ENCODE measurements around the gene ALOXE3. TPM values are rescaled to one million over a fixed set of nuclear protein-coding genes. Genes with fewer than 3 reads are reported as not detected.

ALOXE3 gene
- total and polyA plus RNA-seq, 2 experiments from 2014 or later = 0.10 TPM; not detected in 1

DNA sequence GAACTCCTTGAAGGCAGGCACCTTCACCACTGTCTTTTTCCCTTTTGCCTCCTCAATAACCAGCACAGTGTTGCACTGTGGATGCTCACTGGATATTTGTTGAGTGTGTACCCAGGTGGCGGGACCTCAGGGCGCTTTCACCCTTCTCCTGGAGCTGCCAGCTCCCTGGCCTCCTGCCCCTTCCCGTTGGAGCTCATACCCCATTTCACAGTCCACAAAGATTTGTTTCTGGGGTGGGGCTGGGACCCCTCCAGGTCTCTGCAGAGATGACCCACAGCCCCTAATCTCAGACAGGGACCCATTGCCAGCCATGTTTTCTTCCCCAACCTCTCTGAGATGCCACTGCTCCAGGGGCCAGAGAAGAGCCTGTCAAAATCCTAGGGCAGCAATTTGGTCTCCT is 43.2 kb downstream of the ALOXE3 start:
- no peaks in the 10 kb centered on the region for H3K36me3 ChIP-seq
- TF ChIP-seq, protein P1, sequence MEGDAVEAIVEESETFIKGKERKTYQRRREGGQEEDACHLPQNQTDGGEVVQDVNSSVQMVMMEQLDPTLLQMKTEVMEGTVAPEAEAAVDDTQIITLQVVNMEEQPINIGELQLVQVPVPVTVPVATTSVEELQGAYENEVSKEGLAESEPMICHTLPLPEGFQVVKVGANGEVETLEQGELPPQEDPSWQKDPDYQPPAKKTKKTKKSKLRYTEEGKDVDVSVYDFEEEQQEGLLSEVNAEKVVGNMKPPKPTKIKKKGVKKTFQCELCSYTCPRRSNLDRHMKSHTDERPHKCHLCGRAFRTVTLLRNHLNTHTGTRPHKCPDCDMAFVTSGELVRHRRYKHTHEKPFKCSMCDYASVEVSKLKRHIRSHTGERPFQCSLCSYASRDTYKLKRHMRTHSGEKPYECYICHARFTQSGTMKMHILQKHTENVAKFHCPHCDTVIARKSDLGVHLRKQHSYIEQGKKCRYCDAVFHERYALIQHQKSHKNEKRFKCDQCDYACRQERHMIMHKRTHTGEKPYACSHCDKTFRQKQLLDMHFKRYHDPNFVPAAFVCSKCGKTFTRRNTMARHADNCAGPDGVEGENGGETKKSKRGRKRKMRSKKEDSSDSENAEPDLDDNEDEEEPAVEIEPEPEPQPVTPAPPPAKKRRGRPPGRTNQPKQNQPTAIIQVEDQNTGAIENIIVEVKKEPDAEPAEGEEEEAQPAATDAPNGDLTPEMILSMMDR (IDR thresholded peaks at IDR 0.05; ENCODE audit: low read depth, low read length) = no peak
- H3K27me3 ChIP-seq = peaks cover 98% of the 10 kb centered on the region
- no peak overlapping the region for H3K27ac ChIP-seq
- no peaks in the 10 kb centered on the region for H3K9me3 ChIP-seq (ENCODE audit: low read depth)
- H3K4me3 ChIP-seq = no peak overlapping the region
- no peak for DNase-seq (ENCODE audit: low read depth in 1 of 2, low spot score in 1 of 2)
- H3K4me1 ChIP-seq (ENCODE audit: low read depth) = no peaks in the 10 kb centered on the region

DNA sequence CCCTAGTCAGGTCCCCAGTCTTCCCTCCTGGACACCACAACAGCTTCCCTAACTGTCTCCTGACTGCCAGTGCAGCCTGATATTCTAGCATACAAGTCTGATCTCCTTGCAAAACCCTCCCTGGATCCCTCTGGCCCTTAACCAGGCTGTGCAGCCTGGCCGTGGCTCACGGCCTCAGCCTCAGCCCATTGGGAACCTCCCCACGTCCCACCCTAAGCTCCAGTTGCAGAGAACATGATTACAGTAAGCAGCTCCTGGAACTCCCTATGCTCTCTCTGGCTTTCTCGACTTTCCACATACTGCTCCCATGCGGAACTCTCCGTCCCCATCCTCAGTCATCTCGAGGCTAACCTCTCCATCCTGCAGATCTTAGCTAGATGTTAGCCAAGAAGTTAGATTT is 43.8 kb downstream of the ALOXE3 start:
- TF ChIP-seq, protein P1 (IDR thresholded peaks at IDR 0.05; ENCODE audit: low read depth, low read length) = no peak
- Histone ChIP-seq H3K27me3 (peaks cover 98% of the 10 kb centered on the region), H3K4me3 (no peak overlapping the region), H3K27ac (no peak overlapping the region), H3K36me3 (no peaks in the 10 kb centered on the region), H3K9me3 (ENCODE audit: low read depth) (no peaks in the 10 kb centered on the region), H3K4me1 (ENCODE audit: low read depth) (no peaks in the 10 kb centered on the region)
- no peak for DNase-seq (ENCODE audit: low read depth in 1 of 2, low spot score in 1 of 2)

DNA sequence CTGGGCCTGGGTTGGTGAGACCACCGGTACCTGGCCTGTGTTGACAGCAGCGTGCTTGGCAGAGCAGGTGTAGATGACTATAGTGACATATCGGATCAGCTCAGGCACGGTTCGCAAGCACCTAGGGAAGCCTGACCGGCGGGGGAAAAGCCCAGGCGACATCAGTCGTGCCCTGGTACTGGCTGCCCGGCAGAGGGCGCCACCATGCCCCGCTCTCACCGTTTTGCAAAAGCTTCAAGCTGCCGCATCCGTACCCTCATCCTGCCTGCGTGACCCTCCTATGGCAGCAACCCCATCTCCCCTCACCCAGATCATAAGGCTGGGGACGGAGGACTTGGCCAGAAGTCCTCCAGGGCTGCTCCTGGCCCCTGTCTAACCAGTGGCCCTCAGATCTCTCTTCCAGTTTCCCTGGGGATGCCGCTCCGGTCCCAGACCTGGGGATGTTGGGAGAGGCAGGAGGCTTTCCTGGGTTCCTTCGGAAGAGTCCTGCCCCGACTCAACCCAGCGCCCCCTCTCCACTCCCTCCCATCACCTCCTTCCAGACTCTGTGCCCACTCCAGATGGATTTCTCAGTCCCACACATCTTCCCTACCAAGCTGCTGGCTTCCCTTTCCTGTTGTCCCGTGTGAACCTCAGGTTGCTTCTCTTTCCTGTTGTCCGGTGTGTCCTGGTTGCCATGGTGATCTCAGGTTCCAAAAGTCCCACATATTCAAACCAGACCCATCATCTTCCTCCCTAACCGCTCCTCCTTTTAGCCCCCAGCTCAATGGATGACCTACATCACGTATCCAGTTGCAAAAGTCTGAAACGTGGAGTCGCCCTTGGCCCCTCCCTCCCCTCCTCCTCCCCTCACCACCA is 44.5 kb downstream of the ALOXE3 start:
- no peak overlapping the region for H3K27ac ChIP-seq
- H3K4me3 ChIP-seq = peak overlapping the region; percentile 8
- TF ChIP-seq, protein P1 (IDR thresholded peaks at IDR 0.05; ENCODE audit: low read depth, low read length) = peak; percentile 94
- peaks cover 98% of the 10 kb centered on the region for H3K27me3 ChIP-seq
- H3K4me1 ChIP-seq (ENCODE audit: low read depth) = no peaks in the 10 kb centered on the region
- peak; percentile 68 to 84 for DNase-seq (ENCODE audit: low read depth in 1 of 2, low spot score in 1 of 2)
- no peaks in the 10 kb centered on the region for H3K36me3 ChIP-seq
- no peaks in the 10 kb centered on the region for H3K9me3 ChIP-seq (ENCODE audit: low read depth)

DNA sequence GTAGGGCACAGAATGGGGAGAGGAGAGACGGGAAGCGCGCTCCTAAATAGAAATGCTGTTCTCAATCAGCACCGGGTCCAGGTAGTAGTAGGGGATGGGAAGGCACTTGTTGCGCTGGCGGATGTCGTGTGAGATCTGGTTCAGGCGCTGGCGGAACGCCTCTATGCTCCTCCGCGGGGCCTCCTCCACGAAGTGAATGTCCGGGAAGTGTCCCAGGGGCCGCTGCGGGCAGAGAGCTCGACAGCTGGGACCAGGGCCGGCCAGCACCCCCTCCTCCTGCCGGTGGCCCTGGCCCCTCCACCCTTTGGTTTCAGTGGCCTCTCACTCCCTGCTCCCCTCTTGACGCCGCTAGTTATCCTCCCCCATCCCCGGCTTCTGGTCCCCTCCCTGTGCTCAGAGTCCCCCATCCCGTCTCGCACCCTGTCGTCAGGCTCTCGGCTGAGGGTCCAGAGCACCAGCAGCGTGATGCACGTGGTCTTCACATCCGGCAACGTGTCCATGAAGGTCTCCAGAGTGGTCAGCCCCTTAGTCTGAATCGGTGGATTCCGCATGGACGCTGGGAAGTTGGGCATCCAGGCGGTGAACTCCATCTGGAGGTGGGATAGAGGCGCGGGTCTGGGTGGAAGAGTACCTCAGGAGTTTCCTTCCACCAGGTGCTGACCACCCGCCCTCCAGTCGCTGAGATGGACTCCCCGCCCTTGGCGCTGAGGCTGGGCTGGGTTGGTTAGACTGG is 45.4 kb downstream of the ALOXE3 start:
- no peaks in the 10 kb centered on the region for H3K9me3 ChIP-seq (ENCODE audit: low read depth)
- peaks cover 100% of the 10 kb centered on the region for H3K27me3 ChIP-seq
- no peaks in the 10 kb centered on the region for H3K4me1 ChIP-seq (ENCODE audit: low read depth)
- peak overlapping the region; percentile 8 for H3K4me3 ChIP-seq
- H3K36me3 ChIP-seq = no peaks in the 10 kb centered on the region
- TF ChIP-seq, protein P1 (IDR thresholded peaks at IDR 0.05; ENCODE audit: low read depth, low read length) = no peak
- no peak overlapping the region for H3K27ac ChIP-seq
- DNase-seq (ENCODE audit: low read depth in 1 of 2, low spot score in 1 of 2) = no peak

DNA sequence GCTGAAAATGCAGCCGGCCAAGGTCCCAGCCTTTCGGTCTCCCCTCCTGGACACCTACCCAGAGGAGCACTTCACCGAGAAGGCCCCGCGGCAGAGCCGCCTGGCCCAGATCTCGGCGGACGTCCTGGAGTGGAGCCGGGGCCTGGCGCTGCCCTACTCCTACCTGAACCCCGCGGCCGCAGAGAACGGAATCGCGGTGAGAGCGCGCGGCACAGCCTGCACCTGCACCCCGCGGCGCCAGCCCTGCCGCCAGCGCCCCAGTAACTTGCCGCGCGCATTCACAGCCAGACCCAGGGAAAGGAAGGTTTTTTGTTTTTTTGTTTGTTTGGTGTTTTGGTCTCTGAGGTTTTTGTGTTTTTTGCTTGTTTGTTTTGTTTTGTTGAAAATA is 46.0 kb downstream of the ALOXE3 start:
- no peaks in the 10 kb centered on the region for H3K4me1 ChIP-seq (ENCODE audit: low read depth)
- H3K27me3 ChIP-seq = peaks cover 100% of the 10 kb centered on the region
- H3K9me3 ChIP-seq (ENCODE audit: low read depth) = no peaks in the 10 kb centered on the region
- TF ChIP-seq, protein P1 (IDR thresholded peaks at IDR 0.05; ENCODE audit: low read depth, low read length) = no peak
- H3K36me3 ChIP-seq = no peaks in the 10 kb centered on the region
- no peak overlapping the region for H3K4me3 ChIP-seq
- H3K27ac ChIP-seq = no peak overlapping the region
- DNase-seq (ENCODE audit: low read depth in 1 of 2, low spot score in 1 of 2) = no peak

Measured in cardiac muscle cell (in vitro differentiated cells and primary cell).